HEK293T (cell line): ENCODE results near the gene LCP2.

Experiments used
- ARNT ChIP-seq: fragments of 450-650 bp; IDR thresholded peaks from 2 replicates; pipeline ENCODE4 v1.6.1; 2017; ENCODE audit warnings: mild to moderate bottlenecking
- BHLHE40 ChIP-seq: fragments of 450-650 bp; IDR thresholded peaks from 2 replicates; pipeline ENCODE4 v1.6.1; 2016; ENCODE audit warnings: mild to moderate bottlenecking, moderate library complexity, borderline replicate concordance
- CTBP1 ChIP-seq: fragments of 450-650 bp; IDR thresholded peaks from 2 replicates; pipeline ENCODE4 v1.6.1; 2016; ENCODE audit warnings: borderline replicate concordance
- ELF4 ChIP-seq: fragments of 450-650 bp; IDR thresholded peaks from 2 replicates; pipeline ENCODE4 v1.6.1; 2017; ENCODE audit warnings: antibody characterized with exemption
- FOXA1 ChIP-seq: fragments of 450-650 bp; IDR thresholded peaks from 2 replicates; pipeline ENCODE4 v1.6.1; 2016; ENCODE audit warnings: mild to moderate bottlenecking
- FOXK2 ChIP-seq: fragments of 450-650 bp; IDR thresholded peaks from 2 replicates; pipeline ENCODE4 v1.6.1; 2016; ENCODE audit warnings: mild to moderate bottlenecking
- FOXM1 ChIP-seq: fragments of 450-650 bp; IDR thresholded peaks from 2 replicates; pipeline ENCODE4 v1.6.1; 2017; ENCODE audit warnings: mild to moderate bottlenecking, borderline replicate concordance
- HDGF ChIP-seq: fragments of 450-650 bp; IDR thresholded peaks from 2 replicates; pipeline ENCODE4 v1.6.1; 2017; ENCODE audit warnings: antibody characterized with exemption, borderline replicate concordance
- NFRKB ChIP-seq: fragments of 450-650 bp; IDR thresholded peaks from 2 replicates; pipeline ENCODE4 v1.6.1; 2016; ENCODE audit warnings: mild to moderate bottlenecking, moderate library complexity
- SP1 ChIP-seq: fragments of 450-650 bp; IDR thresholded peaks from 2 replicates; pipeline ENCODE4 v1.6.1; 2017
- SUZ12 ChIP-seq: fragments of 450-650 bp; IDR thresholded peaks from 2 replicates; pipeline ENCODE4 v1.6.1; 2016; ENCODE audit warnings: mild to moderate bottlenecking
- ZNF384 ChIP-seq: fragments of 450-650 bp; IDR thresholded peaks from 2 replicates; pipeline ENCODE4 v1.6.1; 2016
- TF ChIP-seq, protein P1 (sequence below): fragments of 450-650 bp; IDR thresholded peaks from 2 replicates; pipeline ENCODE4 v1.6.1; 2016

DNA sequence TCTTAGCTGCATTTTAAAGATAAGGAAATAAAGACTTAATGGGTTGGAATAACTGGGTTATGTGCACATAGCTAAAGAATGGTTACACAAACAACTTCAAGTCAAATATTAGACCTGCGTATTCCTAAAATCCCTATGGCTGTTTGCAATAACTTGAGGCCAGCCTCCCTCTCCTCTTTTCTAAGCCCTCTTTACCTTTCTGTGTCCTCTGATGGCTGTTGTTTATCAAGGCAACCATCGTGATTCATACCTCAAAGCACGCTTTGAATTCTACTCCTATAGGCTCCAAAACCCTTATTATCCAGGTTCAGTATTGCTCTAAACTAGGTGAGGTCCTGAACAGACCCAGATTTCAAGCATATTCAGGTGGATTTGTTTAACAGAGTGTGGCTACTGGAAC, 45.6 kb upstream of the LCP2 start:
- TF ChIP-seq BHLHE40 (no peak), FOXA1 (no peak), SUZ12 (no peak), ARNT (no peak), SP1 (no peak), NFRKB (no peak), CTBP1 (no peak), ZNF384 (no peak), HDGF (no peak), FOXM1 (no peak), FOXK2 (no peak), ELF4 (no peak)
- TF ChIP-seq, protein P1, sequence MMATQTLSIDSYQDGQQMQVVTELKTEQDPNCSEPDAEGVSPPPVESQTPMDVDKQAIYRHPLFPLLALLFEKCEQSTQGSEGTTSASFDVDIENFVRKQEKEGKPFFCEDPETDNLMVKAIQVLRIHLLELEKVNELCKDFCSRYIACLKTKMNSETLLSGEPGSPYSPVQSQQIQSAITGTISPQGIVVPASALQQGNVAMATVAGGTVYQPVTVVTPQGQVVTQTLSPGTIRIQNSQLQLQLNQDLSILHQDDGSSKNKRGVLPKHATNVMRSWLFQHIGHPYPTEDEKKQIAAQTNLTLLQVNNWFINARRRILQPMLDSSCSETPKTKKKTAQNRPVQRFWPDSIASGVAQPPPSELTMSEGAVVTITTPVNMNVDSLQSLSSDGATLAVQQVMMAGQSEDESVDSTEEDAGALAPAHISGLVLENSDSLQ: no peak
